Skeletal muscle satellite cell (primary cell): ENCODE measurements around the gene NEUROD4.

ENCODE experiments used
- H3K27me3 ChIP-seq: 2 replicates; pipeline ENCODE4 v1.7.0; 2013; ENCODE audit warnings: low read length; ENCODE audit not compliant: control insufficient read depth, insufficient read depth
- H3K36me3 ChIP-seq: 2 replicates; pipeline ENCODE4 v1.7.0; 2013; ENCODE audit warnings: mild to moderate bottlenecking, control low read depth, low read length; ENCODE audit not compliant: insufficient read depth
- H3K4me1 ChIP-seq: 2 replicates; pipeline ENCODE4 v1.7.0; 2013; ENCODE audit warnings: low read length; ENCODE audit not compliant: control insufficient read depth, insufficient read depth
- H3K4me2 ChIP-seq: 2 replicates; pipeline ENCODE4 v1.7.0; 2013; ENCODE audit warnings: mild to moderate bottlenecking, low read length
- H3K4me3 ChIP-seq: 2 replicates; pipeline ENCODE4 v1.7.0; 2013; ENCODE audit warnings: low read length
- H3K9ac ChIP-seq: 2 replicates; pipeline ENCODE4 v1.7.0; 2013; ENCODE audit warnings: mild to moderate bottlenecking, low read depth, low read length, moderate library complexity
- H3K9me3 ChIP-seq: replicated peaks from 2 replicates; pipeline ENCODE4 v1.7.0; 2013; ENCODE audit warnings: mild to moderate bottlenecking, control low read depth, low read length

NEUROD4 gene

GRCh38 chr12:55067701-55068100 lies 47.9 kb downstream of the NEUROD4 start:
- peaks cover 28% of the 10 kb centered on the region for H3K27me3 ChIP-seq
- H3K36me3 ChIP-seq: no peaks in the 10 kb centered on the region
- no peaks in the 10 kb centered on the region for H3K4me1 ChIP-seq
- no peak overlapping the region for H3K4me2 ChIP-seq
- H3K9me3 ChIP-seq: no peaks in the 10 kb centered on the region
- H3K4me3 ChIP-seq: no peak overlapping the region
- no peak overlapping the region for H3K9ac ChIP-seq

- no peaks in the 10 kb centered on the region for H3K4me1 ChIP-seq
- H3K4me2 ChIP-seq: no peak overlapping the region
- H3K9ac ChIP-seq: no peak overlapping the region
- no peak overlapping the region for H3K4me3 ChIP-seq
- H3K9me3 ChIP-seq: no peaks in the 10 kb centered on the region
- H3K36me3 ChIP-seq: no peaks in the 10 kb centered on the region
- peaks cover 28% of the 10 kb centered on the region for H3K27me3 ChIP-seq
These were observed 48.7 kb downstream of the NEUROD4 start for GRCh38 chr12:55068416-55069010.

GRCh38 chr12:55072083-55072482 lies 52.3 kb downstream of the NEUROD4 start:
- H3K4me2 ChIP-seq: no peak overlapping the region
- peaks cover under 1% of the 10 kb centered on the region for H3K27me3 ChIP-seq
- no peaks in the 10 kb centered on the region for H3K4me1 ChIP-seq
- no peaks in the 10 kb centered on the region for H3K36me3 ChIP-seq
- H3K9me3 ChIP-seq: no peaks in the 10 kb centered on the region
- H3K4me3 ChIP-seq: no peak overlapping the region
- no peak overlapping the region for H3K9ac ChIP-seq

GRCh38 chr12:55073043-55074022 lies 53.6 kb downstream of the NEUROD4 start:
- H3K4me1 ChIP-seq: no peaks in the 10 kb centered on the region
- H3K9me3 ChIP-seq: no peaks in the 10 kb centered on the region

GRCh38 chr12:55074806-55075205 lies 55.0 kb downstream of the NEUROD4 start:
- H3K27me3 ChIP-seq: peaks cover 3% of the 10 kb centered on the region
- H3K4me2 ChIP-seq: no peak overlapping the region
- H3K9ac ChIP-seq: no peak overlapping the region
- no peaks in the 10 kb centered on the region for H3K4me1 ChIP-seq
- H3K9me3 ChIP-seq: no peaks in the 10 kb centered on the region
- no peak overlapping the region for H3K4me3 ChIP-seq
- H3K36me3 ChIP-seq: no peaks in the 10 kb centered on the region

More at GRCh38 chr12:55073043-55074022, 53.6 kb downstream of the NEUROD4 start:
- no peaks in the 10 kb centered on the region for H3K36me3 ChIP-seq
- H3K27me3 ChIP-seq: peaks cover 3% of the 10 kb centered on the region
- no peak overlapping the region for H3K9ac ChIP-seq
- H3K4me2 ChIP-seq: no peak overlapping the region
- no peak overlapping the region for H3K4me3 ChIP-seq
